ENCODE data around the gene GRIN2A. TPM values are rescaled to one million over a fixed set of nuclear protein-coding genes. Genes with fewer than 3 reads are reported as not detected.

The GRIN2A gene
- total and polyA plus RNA-seq, 2 donors (not counting 1 experiment from before 2014, with no cell fraction given) = 0.44 TPM; not detected in 1

DNA sequence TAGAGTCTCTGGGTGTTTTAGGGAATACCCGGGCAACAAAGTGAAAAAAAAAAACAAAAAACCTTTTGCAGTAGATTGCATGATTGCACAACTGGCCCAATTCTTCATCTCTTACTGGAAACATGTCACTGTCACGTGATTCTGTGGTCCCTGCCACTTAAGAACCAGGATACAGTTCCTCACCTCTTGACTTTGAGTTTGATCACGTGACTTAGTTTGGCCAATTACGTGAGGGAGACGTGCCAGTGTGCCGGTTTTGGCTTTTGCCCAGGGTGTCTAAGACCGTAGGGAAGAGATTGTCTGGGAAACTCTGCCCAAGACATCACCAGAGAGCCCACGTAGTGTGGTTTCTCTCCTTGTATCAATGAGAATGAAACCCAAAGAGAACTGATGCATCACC, 88.7 kb downstream of the GRIN2A start:
- ChIA-PET CTCF (no interaction called here), POLR2A (no interaction called here)
- intact Hi-C loops (cut with micrococcal nuclease) = no loop called here
- Mint-ChIP-seq H3K27ac (no peak overlapping the region), H3K9me3 (ENCODE audit: insufficient read depth) (no peaks in the 10 kb centered on the region), H3K4me3 (no peak overlapping the region), H3K27me3 (peaks cover 31% of the 10 kb centered on the region), H3K4me1 (no peaks in the 10 kb centered on the region)
- no peak overlapping the region for H3K9ac ChIP-seq (ENCODE audit: low read length)
- TF ChIP-seq, protein P1, sequence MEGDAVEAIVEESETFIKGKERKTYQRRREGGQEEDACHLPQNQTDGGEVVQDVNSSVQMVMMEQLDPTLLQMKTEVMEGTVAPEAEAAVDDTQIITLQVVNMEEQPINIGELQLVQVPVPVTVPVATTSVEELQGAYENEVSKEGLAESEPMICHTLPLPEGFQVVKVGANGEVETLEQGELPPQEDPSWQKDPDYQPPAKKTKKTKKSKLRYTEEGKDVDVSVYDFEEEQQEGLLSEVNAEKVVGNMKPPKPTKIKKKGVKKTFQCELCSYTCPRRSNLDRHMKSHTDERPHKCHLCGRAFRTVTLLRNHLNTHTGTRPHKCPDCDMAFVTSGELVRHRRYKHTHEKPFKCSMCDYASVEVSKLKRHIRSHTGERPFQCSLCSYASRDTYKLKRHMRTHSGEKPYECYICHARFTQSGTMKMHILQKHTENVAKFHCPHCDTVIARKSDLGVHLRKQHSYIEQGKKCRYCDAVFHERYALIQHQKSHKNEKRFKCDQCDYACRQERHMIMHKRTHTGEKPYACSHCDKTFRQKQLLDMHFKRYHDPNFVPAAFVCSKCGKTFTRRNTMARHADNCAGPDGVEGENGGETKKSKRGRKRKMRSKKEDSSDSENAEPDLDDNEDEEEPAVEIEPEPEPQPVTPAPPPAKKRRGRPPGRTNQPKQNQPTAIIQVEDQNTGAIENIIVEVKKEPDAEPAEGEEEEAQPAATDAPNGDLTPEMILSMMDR (IDR thresholded peaks at IDR 0.05) = no peak
- no peak for TF ChIP-seq EZH2 (IDR thresholded peaks at IDR 0.05; ENCODE audit: borderline replicate concordance, insufficient read depth, low read depth, low read length, poor library complexity, severe bottlenecking)
- WGBS (ENCODE audit: insufficient coverage) = 65% methylated on average over 4 of the region's 8 CpGs
- H3K4me2 ChIP-seq (replicated peaks; ENCODE audit: low read depth, low read length, poor library complexity, severe bottlenecking) = no peak overlapping the region
- no peak overlapping the region for H3K27ac ChIP-seq (ENCODE audit: low read length in 2 of 2)
- no peaks in the 10 kb centered on the region for H3K9me3 ChIP-seq (ENCODE audit: control extremely low read depth in 1 of 3, control insufficient read depth in 2 of 3, insufficient read depth in 1 of 3, low read length in 2 of 3)
- ATAC-seq (ENCODE audit: low read depth) = no peak
- H3K27me3 ChIP-seq (replicated peaks in 1 of 4; ENCODE audit: control extremely low read depth in 1 of 4, control insufficient read depth in 3 of 4, insufficient read depth in 4 of 4, low read length in 3 of 4) = no peaks in the 10 kb centered on the region
- no peak overlapping the region for H2AFZ ChIP-seq (ENCODE audit: insufficient read depth, low read depth, low read length, poor library complexity, severe bottlenecking)
- DNase-seq = no peak
- H4K20me1 ChIP-seq (ENCODE audit: control insufficient read depth, insufficient read depth, low read length, poor library complexity, severe bottlenecking) = no peaks in the 10 kb centered on the region
- no peak overlapping the region for H3K4me3 ChIP-seq (ENCODE audit: control extremely low read depth in 1 of 5, extremely low read depth in 1 of 5, insufficient read depth in 1 of 5, low read depth in 2 of 5, low read length in 4 of 5)
- no peaks in the 10 kb centered on the region for H3K4me1 ChIP-seq (ENCODE audit: control insufficient read depth in 2 of 2, insufficient read depth in 2 of 2, low read length in 2 of 2)
- H3K36me3 ChIP-seq (replicated peaks in 1 of 2; ENCODE audit: control extremely low read depth in 1 of 2, control insufficient read depth in 1 of 2, extremely low read depth in 1 of 2, insufficient read depth in 2 of 2, low read length in 1 of 2) = no peaks in the 10 kb centered on the region
- no peaks in the 10 kb centered on the region for H3K79me2 ChIP-seq (ENCODE audit: control insufficient read depth, insufficient read depth, low read length)

DNA sequence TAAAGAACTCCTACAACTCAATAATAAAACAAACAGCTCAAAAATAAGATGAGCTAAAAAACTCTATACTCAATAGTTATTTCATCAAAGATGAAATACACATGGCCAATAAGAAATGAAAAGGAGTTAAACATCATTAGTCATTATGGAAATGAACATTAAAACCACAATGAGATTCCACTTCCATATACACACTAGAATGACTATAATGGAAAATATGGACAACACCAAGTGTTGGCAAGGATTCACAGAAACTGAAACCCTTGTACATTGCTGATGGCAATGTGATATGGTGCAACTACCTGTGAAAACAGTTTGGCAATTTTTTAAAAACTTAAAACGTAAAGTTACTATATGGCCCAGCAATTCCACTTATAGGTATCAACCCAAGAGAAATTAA, 91.4 kb downstream of the GRIN2A start:
- Mint-ChIP-seq H3K9me3 (ENCODE audit: insufficient read depth) (no peaks in the 10 kb centered on the region), H3K4me1 (no peaks in the 10 kb centered on the region), H3K27ac (no peak overlapping the region), H3K4me3 (no peak overlapping the region), H3K27me3 (peaks cover 35% of the 10 kb centered on the region)
- Histone ChIP-seq H3K27me3 (replicated peaks in 1 of 4; ENCODE audit: control extremely low read depth in 1 of 4, control insufficient read depth in 3 of 4, insufficient read depth in 4 of 4, low read length in 3 of 4) (peaks cover 0 to 2% (median 0%) of the 10 kb centered on the region in 4 experiments), H3K9ac (ENCODE audit: low read length) (no peak overlapping the region), H3K4me3 (ENCODE audit: control extremely low read depth in 1 of 5, extremely low read depth in 1 of 5, insufficient read depth in 1 of 5, low read depth in 2 of 5, low read length in 4 of 5) (no peak overlapping the region), H3K4me2 (replicated peaks; ENCODE audit: low read depth, low read length, poor library complexity, severe bottlenecking) (no peak overlapping the region), H3K9me3 (ENCODE audit: control extremely low read depth in 1 of 3, control insufficient read depth in 2 of 3, insufficient read depth in 1 of 3, low read length in 2 of 3) (no peaks in the 10 kb centered on the region), H3K36me3 (replicated peaks in 1 of 2; ENCODE audit: control extremely low read depth in 1 of 2, control insufficient read depth in 1 of 2, extremely low read depth in 1 of 2, insufficient read depth in 2 of 2, low read length in 1 of 2) (no peaks in the 10 kb centered on the region), H3K79me2 (ENCODE audit: control insufficient read depth, insufficient read depth, low read length) (no peaks in the 10 kb centered on the region), H4K20me1 (ENCODE audit: control insufficient read depth, insufficient read depth, low read length, poor library complexity, severe bottlenecking) (no peaks in the 10 kb centered on the region), H2AFZ (ENCODE audit: insufficient read depth, low read depth, low read length, poor library complexity, severe bottlenecking) (no peak overlapping the region), H3K4me1 (ENCODE audit: control insufficient read depth in 2 of 2, insufficient read depth in 2 of 2, low read length in 2 of 2) (no peaks in the 10 kb centered on the region), H3K27ac (ENCODE audit: low read length in 2 of 2) (no peak overlapping the region)
- ATAC-seq (ENCODE audit: low read depth) (no peak), DNase-seq (no peak)
- WGBS (ENCODE audit: insufficient coverage) = no CpG with 5 or more reads among the region's 1 CpG
- ChIA-PET CTCF (no interaction called here), POLR2A (no interaction called here)
- TF ChIP-seq EZH2 (IDR thresholded peaks at IDR 0.05; ENCODE audit: borderline replicate concordance, insufficient read depth, low read depth, low read length, poor library complexity, severe bottlenecking) = no peak
- TF ChIP-seq, protein P1 (IDR thresholded peaks at IDR 0.05) = no peak
- intact Hi-C loops (cut with micrococcal nuclease) = no loop called here
